VCaP (cell line): ENCODE data around the gene PDE8B.
A peak's percentile ranks its signal among the peaks of the same experiment; 100 is the strongest.

ENCODE experiments used
- H3K27ac ChIP-seq: fragments of 450-650 bp; 2 replicates; pipeline ENCODE4 v1.5.1; 2017
- CTCF ChIP-seq: fragments of 450-650 bp; conservative IDR thresholded peaks from 2 replicates; pipeline ENCODE4 v1.5.1; 2017; ENCODE audit warnings: mild to moderate bottlenecking, moderate library complexity

The PDE8B gene

GRCh38 chr5:77181173-77181572 is 29.3 kb upstream of the PDE8B start:
- H3K27ac ChIP-seq: peak overlapping the region; percentile 79; the same call in 1 of the 2 replicates

GRCh38 chr5:77181596-77182304 is 28.7 kb upstream of the PDE8B start:
- no peak for TF ChIP-seq CTCF
- H3K27ac ChIP-seq: 0 out of 2 replicates have a peak overlapping the region, but pooled peaks have one; percentile 79

More at GRCh38 chr5:77181173-77181572, 29.3 kb upstream of the PDE8B start:
- TF ChIP-seq CTCF: no peak

GRCh38 chr5:77182367-77182766 is 28.1 kb upstream of the PDE8B start:
- no peak overlapping the region for H3K27ac ChIP-seq
- no peak for TF ChIP-seq CTCF

GRCh38 chr5:77186652-77187370 is 23.7 kb upstream of the PDE8B start:
- TF ChIP-seq CTCF: no peak
- peak overlapping the region; percentile 73 for H3K27ac ChIP-seq

- H3K27ac ChIP-seq: no peak overlapping the region
- TF ChIP-seq CTCF: no peak
Measured at GRCh38 chr5:77189421-77189820, 21.1 kb upstream of the PDE8B start.

GRCh38 chr5:77192441-77193050 is 17.9 kb upstream of the PDE8B start:
- H3K27ac ChIP-seq: no peak overlapping the region
- TF ChIP-seq CTCF: no peak

GRCh38 chr5:77194762-77195161 is 15.7 kb upstream of the PDE8B start:
- peak overlapping the region; percentile 42 for H3K27ac ChIP-seq
- TF ChIP-seq CTCF: no peak
